Endometrial microvascular endothelial cells (primary cell): ENCODE results near the gene RIPOR2. TPM values are rescaled to one million over a fixed set of nuclear protein-coding genes. Genes with fewer than 3 reads are reported as not detected.
"Not testable (repeated sequence)": the region's sequence is repeated elsewhere in the genome, so short reads cannot be mapped to it uniquely, and the experiment has no call there.

ENCODE experiments used
- in situ Hi-C: cut with HindIII; loops from 2 replicates; pipeline ENCODE4 v1.10.0; 2017; ENCODE audit warnings: low sequenced_read_pairs, low pct_unique_long_range_greater_than_20kb; ENCODE audit errors: inconsistent ontology term
- total RNA-seq: library from RNA; depleted of rRNA; stranded (reverse); fragments of >200 nt; gene quantifications from one replicate; pipeline ENCODE4 v1.2.3, GENCODE V29; 2015; ENCODE audit errors: inconsistent ontology term

Gene RIPOR2
- total RNA-seq, 1 donor from 2014 or later, result not detected

DNA sequence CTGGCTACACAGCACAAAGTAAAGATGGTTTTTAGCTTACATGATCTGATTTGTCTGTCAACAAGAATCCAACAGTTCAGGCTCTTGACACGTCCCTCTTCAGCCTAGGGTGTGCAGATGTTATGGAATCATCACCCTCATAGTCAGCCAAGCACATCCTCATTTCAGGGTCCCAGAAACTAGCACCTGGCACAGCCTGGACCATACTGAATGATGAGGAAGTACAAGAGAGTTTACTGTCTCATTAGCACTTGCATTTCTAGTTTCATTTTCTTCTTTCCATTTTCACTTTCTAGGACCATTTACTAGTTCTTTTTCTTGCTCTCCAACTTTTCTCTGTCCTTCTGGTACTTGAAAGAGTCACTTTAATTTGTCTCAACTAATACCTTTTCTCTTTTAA is 6.5 kb downstream of the RIPOR2 start:
- in situ Hi-C loops, result no loop called here

GRCh38 chr6:24927985-24928745 is 7.6 kb downstream of the RIPOR2 start:
- in situ Hi-C loops, result no loop called here

DNA sequence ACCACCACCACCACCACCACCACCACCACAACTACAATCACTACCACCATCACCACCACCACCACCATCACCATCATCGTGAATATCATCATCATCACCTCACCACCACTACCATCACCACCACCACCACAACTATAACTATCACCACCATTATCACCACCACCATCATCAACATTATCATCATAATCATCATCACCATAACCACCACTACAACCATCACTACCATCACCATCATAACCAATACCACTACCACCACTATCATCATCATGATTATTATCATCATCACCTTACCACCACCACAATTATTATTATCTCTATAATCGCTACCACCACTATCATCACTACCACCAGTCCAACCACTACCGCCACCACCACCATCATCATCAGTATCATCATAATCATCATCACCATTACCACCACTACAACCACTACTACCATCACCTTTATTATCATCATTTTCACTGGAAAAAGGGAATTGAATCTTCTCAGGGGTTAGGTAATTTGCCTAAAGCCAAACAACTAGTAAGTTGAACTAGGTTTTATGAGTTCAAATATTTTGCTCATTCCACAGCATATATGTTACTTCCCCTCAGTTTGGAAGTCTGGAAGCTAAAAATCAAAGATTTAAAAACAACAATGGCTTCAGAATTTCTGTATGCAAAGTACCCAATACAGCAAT is 8.3 kb downstream of the RIPOR2 start:
- in situ Hi-C loops, result no loop called here

GRCh38 chr6:24926647-24927046 is 9.1 kb downstream of the RIPOR2 start:
- in situ Hi-C loops, result not testable (repeated sequence)

DNA sequence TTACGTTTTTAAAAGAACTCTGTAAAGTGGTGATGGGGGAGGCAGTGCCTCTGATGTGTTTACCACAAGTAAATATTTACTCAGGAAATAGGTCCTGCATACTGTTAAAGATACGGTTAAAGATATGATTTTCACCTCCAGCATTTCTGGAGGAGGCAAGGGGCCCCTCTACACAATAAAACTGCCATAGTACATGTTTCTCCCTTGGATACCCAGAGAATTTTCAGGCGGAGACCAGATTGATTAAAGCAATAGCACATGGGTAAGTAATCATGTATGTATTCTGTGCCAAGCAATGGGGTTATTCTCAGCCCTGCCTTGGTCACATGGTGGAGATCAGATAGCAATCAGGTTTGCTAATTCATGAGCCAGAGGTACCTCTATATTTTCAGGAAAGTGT is 9.6 kb downstream of the RIPOR2 start:
- in situ Hi-C loops, result no loop called here

GRCh38 chr6:24925661-24926060 is 10.1 kb downstream of the RIPOR2 start:
- in situ Hi-C loops, result no loop called here

DNA sequence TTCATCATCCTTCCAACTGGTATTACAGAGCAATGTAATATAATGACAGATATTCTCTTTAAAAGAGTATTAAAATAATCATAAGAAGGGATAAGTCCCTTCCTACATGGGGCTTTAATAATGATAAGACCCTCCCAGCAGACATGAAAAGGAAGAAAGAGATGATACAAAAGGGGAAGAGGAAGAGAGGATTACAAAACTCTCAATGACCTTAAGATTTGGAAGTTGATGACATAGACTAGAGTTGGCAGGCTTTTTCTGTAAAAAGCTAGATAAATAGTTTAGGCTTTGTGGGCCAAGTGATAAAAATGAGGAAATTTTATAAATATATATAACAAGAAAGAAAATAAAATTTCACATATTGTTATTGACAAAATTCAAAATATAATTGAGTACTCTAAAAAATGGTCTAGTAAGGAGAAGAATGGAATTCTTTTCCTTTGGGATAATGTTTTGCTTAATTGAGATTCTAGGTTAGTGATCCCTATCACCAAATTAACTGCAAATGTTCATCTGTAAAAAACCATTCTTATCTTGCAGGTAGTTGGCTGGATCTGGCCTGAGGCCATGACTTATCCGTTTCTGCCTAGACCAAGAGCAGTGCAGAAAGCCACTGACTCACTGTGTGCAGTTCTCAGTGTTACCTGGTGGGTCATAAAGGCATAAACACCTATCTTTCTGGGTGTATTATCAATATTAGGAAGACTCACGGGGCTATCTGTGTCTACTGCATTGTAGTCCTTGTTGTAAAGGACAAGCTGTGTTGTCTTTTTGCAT is 11.0 kb downstream of the RIPOR2 start:
- in situ Hi-C loops, result no loop called here

DNA sequence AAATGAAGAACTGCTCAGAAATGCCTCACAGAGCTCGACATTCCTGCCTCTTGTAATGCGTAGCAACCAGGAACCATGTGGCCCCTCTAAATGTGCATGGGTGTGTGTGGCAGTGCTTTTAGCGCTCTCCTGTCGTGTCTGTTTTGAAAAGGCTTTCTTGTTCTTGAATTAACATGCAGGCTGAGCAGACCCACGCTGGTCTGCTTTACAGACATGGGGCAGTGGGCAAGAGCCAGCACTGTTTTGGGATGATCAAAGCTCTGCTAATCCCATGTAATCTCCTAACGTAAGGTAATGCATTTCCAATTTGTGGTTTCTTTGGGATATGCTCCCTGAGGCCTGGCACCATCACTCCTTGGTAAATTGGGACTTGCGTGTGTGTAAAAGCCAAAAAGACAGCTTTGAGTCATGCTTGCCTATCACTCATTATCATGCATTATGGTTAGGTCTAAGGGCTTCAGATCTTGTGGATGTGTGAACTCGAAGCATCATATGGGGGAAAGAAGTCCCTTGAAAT is 11.8 kb downstream of the RIPOR2 start:
- in situ Hi-C loops, result no loop called here

DNA sequence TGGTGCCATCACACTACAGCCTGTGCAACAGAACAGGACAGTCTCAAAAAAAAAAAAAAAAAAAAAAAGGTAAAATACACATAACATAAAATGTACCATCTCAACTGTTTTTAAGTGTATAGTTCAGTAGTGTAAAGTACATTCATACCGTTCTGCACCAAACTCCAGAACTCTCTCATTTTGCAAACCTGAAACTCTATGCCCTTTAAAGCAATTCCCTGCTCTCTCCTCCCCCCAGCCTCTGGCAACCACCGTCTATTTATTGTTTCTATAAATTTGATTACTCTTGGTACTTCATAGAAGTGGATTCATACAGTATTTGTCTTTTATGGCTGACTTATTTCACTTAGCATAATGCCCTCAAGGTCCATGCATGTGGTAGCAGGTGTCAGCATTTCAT is 12.9 kb downstream of the RIPOR2 start:
- in situ Hi-C loops, result no loop called here

DNA sequence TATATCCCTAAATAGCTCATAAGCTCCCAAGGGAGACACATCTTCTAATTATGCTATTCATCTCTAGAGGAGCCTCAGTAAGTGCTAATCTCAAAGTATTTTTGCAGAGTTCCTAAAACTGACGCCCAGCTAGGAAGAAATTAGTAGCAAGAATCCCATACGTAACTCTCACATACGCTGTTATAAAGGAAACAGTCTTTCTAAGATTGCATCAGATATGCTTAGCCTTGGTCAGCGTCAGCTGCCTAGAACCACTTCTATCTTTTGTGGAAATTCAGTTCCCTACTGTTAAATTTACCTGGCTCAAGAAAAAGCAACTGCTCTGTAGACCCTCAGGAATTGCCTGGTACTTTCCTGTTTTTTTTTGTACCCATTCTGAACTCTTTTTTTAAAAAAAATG is 13.6 kb downstream of the RIPOR2 start:
- in situ Hi-C loops, result no loop called here

- in situ Hi-C loops, result no loop called here
Measured at GRCh38 chr6:24920136-24920535, 15.6 kb downstream of the RIPOR2 start.

DNA sequence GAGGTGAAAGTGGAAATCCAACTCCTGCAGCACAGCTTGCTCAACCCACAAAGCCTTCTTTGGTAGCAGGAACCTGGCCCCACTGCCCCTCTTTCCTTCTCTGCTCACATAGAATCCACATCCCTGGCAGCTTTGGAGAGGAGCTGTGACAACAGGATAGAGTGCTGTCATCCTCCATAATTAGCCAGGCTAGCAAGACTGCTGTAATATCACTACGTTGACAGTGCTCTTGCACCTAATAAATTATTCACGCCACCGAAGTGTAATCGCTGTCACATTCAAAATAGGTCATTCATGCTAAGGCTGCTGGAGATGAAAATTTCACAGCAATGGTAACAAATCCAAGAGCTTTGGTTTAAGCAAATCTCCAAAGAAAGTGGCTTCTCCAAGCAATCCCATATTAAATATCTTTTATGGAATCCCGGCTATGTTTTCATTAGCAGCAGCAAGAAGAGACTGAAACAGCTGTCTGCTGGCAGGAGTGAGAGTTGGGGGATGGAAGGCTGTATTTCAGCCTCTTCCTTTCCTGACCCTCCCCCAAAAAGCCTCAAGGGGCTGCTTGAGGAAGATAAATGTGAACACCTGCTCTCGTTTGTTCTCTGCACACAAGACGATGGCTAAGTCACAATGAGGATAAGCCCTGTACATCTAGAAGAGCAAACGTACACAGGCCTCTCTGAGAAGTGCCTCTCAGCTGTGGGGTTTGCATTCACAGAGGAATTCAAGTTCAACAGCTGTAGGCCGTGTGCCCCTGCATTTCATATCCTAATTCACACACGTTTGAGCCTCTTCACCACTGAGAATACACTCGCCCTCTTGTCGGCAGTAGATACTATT is 16.5 kb downstream of the RIPOR2 start:
- in situ Hi-C loops, result no loop called here

DNA sequence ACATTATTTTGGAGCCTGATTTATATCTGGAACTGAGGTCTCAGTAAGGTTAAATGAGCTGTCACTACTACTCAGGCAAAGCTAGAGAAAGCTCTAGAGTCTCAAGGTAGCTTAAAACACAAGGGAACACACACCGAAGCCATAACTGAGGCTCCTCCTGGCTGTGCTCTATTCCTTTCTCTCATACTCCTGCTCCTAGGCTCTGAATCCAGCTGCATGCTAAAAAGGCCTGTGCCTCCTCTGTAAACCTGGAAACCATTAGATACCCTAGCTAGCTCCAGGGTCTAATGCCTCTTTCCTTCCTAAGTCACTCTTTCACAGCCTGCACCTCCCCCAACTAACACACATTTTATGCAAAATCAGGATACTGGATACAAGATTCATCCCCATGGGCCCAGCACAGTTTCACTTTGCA is 17.1 kb downstream of the RIPOR2 start:
- in situ Hi-C loops, result no loop called here

GRCh38 chr6:24916496-24916895 is 19.3 kb downstream of the RIPOR2 start:
- in situ Hi-C loops, result no loop called here

- in situ Hi-C loops, result no loop called here
Measured at GRCh38 chr6:24915641-24916040, 20.1 kb downstream of the RIPOR2 start.

GRCh38 chr6:24914082-24914481 is 21.7 kb downstream of the RIPOR2 start:
- in situ Hi-C loops, result not testable (repeated sequence)

DNA sequence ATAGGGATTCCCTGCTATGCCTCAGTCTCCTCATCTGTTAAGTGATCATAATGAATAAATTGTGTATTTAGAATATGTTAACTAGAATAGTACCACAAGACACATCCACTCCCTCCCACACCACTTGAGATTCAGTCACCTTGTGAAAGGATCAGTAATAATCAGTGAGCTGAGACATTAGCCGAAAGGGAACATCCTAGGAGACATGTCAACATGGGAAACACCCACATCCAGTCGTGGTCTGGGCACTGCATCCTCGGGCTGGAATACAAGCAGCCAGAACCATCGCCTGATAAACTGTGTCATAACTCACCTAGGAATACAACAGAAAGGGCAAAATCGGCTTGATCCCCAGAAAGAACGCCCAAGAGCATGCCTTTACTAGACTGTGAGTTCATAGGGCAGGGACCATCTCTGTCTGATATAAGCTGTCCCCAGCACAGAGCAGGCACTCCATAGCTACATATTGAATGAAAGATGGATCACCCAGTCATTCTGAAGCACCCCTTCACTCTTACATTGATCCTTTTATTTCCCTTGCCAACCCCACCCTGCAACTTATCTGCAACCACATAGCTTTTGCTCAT is 23.9 kb downstream of the RIPOR2 start:
- in situ Hi-C loops, result no loop called here

GRCh38 chr6:24910961-24911725 is 24.6 kb downstream of the RIPOR2 start:
- in situ Hi-C loops, result no loop called here
